ENCODE results near the gene TGM6. TPM values are rescaled to one million over a fixed set of nuclear protein-coding genes. Genes with fewer than 3 reads are reported as not detected.

TGM6 gene
- total RNA-seq, 2 donors from 2014 or later: not detected

DNA sequence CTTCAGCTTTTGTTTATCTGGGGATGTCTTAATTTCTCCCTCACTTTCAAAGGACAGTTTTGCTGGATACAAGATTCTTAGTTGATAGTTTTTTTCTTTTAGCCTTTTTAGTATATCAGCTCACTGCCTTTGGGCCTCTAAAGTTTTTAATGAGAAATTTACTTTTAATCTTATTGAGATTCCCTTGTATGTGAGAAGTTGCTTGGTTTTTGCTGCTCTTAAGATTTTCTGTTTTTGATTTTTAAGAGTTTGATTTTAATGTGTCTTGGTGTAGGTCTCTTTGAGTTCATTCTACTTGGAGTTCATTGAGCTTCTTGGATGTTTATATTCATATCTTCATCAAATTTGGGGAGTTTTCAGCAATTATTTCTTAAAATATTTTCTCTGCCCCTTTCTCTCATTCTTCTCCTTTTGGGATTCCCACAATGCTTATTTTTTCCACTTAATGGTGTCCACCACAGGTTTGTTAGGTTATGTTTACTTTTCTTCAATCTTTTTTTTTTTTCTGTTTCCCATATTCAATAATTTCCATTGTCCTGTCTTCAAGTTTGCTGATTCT, 19.6 kb upstream of the TGM6 start:
- TF ChIP-seq, protein P1, sequence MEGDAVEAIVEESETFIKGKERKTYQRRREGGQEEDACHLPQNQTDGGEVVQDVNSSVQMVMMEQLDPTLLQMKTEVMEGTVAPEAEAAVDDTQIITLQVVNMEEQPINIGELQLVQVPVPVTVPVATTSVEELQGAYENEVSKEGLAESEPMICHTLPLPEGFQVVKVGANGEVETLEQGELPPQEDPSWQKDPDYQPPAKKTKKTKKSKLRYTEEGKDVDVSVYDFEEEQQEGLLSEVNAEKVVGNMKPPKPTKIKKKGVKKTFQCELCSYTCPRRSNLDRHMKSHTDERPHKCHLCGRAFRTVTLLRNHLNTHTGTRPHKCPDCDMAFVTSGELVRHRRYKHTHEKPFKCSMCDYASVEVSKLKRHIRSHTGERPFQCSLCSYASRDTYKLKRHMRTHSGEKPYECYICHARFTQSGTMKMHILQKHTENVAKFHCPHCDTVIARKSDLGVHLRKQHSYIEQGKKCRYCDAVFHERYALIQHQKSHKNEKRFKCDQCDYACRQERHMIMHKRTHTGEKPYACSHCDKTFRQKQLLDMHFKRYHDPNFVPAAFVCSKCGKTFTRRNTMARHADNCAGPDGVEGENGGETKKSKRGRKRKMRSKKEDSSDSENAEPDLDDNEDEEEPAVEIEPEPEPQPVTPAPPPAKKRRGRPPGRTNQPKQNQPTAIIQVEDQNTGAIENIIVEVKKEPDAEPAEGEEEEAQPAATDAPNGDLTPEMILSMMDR (IDR thresholded peaks at IDR 0.05): no peak
- H3K27ac ChIP-seq: no peak overlapping the region
- DNase-seq (ENCODE audit: low spot score) (no peak), ATAC-seq (ENCODE audit: insufficient number of reproducible peaks, low FRiP score, low read depth) (no peak)
- H3K27me3 ChIP-seq (replicated peaks; ENCODE audit: insufficient read depth): no peaks in the 10 kb centered on the region
- H3K36me3 ChIP-seq: no peaks in the 10 kb centered on the region
- H3K9me3 ChIP-seq: no peaks in the 10 kb centered on the region
- no peaks in the 10 kb centered on the region for H3K4me1 ChIP-seq (ENCODE audit: control insufficient read depth in 1 of 2, low read depth in 2 of 2)
- no peak overlapping the region for H3K4me3 ChIP-seq

GRCh38 chr20:2363187-2363586, 17.5 kb upstream of the TGM6 start:
- no peaks in the 10 kb centered on the region for H3K27me3 ChIP-seq (replicated peaks; ENCODE audit: insufficient read depth)
- no peak overlapping the region for H3K27ac ChIP-seq
- H3K4me3 ChIP-seq: no peak overlapping the region
- ATAC-seq (ENCODE audit: insufficient number of reproducible peaks, low FRiP score, low read depth): no peak
- H3K4me1 ChIP-seq (ENCODE audit: control insufficient read depth in 1 of 2, low read depth in 2 of 2): no peaks in the 10 kb centered on the region
- no peaks in the 10 kb centered on the region for H3K36me3 ChIP-seq
- TF ChIP-seq, protein P1 (IDR thresholded peaks at IDR 0.05): no peak
- DNase-seq (ENCODE audit: low spot score): no peak
- H3K9me3 ChIP-seq: no peaks in the 10 kb centered on the region

DNA sequence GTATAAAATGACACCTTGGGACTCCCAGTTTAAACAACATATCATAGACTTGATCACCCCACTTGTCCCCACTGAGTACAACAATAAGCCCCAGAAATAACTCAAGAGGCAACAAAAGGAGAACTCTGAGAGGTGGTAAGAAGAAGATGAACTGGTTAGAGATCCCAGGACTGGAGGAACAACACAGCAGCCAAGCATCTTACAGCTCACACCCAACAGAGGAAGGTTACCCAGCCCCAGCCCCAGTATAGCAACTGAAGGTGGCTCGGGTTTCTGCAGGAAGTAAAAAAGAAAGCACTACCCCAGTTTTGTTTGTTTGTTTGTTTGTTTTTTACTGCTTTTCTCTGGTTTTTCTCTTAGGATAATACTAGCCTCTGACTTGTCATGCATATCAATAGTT, 17.1 kb upstream of the TGM6 start:
- H3K27me3 ChIP-seq (replicated peaks; ENCODE audit: insufficient read depth): no peaks in the 10 kb centered on the region
- TF ChIP-seq, protein P1 (IDR thresholded peaks at IDR 0.05): no peak
- no peaks in the 10 kb centered on the region for H3K36me3 ChIP-seq
- DNase-seq (ENCODE audit: low spot score) (no peak), ATAC-seq (ENCODE audit: insufficient number of reproducible peaks, low FRiP score, low read depth) (no peak)
- H3K4me3 ChIP-seq: no peak overlapping the region
- H3K4me1 ChIP-seq (ENCODE audit: control insufficient read depth in 1 of 2, low read depth in 2 of 2): no peaks in the 10 kb centered on the region
- no peak overlapping the region for H3K27ac ChIP-seq
- no peaks in the 10 kb centered on the region for H3K9me3 ChIP-seq

GRCh38 chr20:2364044-2364443, 16.7 kb upstream of the TGM6 start:
- no peaks in the 10 kb centered on the region for H3K9me3 ChIP-seq
- no peaks in the 10 kb centered on the region for H3K36me3 ChIP-seq
- no peaks in the 10 kb centered on the region for H3K4me1 ChIP-seq (ENCODE audit: control insufficient read depth in 1 of 2, low read depth in 2 of 2)
- TF ChIP-seq, protein P1 (IDR thresholded peaks at IDR 0.05): no peak
- no peaks in the 10 kb centered on the region for H3K27me3 ChIP-seq (replicated peaks; ENCODE audit: insufficient read depth)
- H3K4me3 ChIP-seq: no peak overlapping the region
- ATAC-seq (ENCODE audit: insufficient number of reproducible peaks, low FRiP score, low read depth): no peak
- DNase-seq (ENCODE audit: low spot score): no peak
- no peak overlapping the region for H3K27ac ChIP-seq

DNA sequence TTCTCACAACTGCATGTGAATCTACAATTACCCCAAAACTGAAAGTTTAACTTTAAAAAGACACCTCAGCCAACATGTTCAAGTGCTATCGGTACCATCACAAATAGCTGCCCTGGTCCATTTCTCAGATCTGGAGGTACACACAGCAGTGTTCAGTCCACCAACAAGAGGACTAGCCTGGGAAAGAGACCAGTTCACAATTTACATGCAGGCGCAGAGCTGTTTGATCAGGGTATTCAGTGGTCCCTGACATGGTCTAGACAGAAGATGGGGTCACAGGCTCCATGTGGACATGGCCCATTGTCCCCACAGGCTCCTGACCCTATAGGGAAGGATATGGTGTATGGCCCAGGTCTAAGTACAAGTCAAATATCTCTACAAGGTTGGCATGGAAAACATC, 15.6 kb upstream of the TGM6 start:
- ATAC-seq (ENCODE audit: insufficient number of reproducible peaks, low FRiP score, low read depth) (no peak), DNase-seq (ENCODE audit: low spot score) (no peak)
- no peaks in the 10 kb centered on the region for H3K4me1 ChIP-seq (ENCODE audit: control insufficient read depth in 1 of 2, low read depth in 2 of 2)
- H3K27ac ChIP-seq: no peak overlapping the region
- H3K9me3 ChIP-seq: no peaks in the 10 kb centered on the region
- TF ChIP-seq, protein P1 (IDR thresholded peaks at IDR 0.05): no peak
- no peaks in the 10 kb centered on the region for H3K36me3 ChIP-seq
- no peaks in the 10 kb centered on the region for H3K27me3 ChIP-seq (replicated peaks; ENCODE audit: insufficient read depth)
- H3K4me3 ChIP-seq: no peak overlapping the region
